NCI-H82 treated with DMSO at 0.1 percent for 48 hours (cell line): Measurements from ENCODE around the gene ZMYM2.

Source experiments
- DNase-seq: peaks from one replicate; lab custom pipeline; 2025; ENCODE audit not compliant: unreplicated experiment; lab: John Stamatoyannopoulos, UW

Gene ZMYM2

GRCh38 chr13:20044086-20044485 is 85.6 kb downstream of the ZMYM2 start:
- DNase-seq: no peak

GRCh38 chr13:20045950-20046548 is 87.5 kb downstream of the ZMYM2 start:
- DNase-seq: no peak

GRCh38 chr13:20049558-20050473 is 91.3 kb downstream of the ZMYM2 start:
- DNase-seq: no peak

GRCh38 chr13:20051366-20051765 is 92.8 kb downstream of the ZMYM2 start:
- no peak for DNase-seq

GRCh38 chr13:20053016-20053415 is 94.5 kb downstream of the ZMYM2 start:
- DNase-seq: no peak

- no peak for DNase-seq
These were observed 95.4 kb downstream of the ZMYM2 start for GRCh38 chr13:20053891-20054290.

- no peak for DNase-seq
These were observed 96.1 kb downstream of the ZMYM2 start for GRCh38 chr13:20054586-20054985.

GRCh38 chr13:20057214-20057613 is 98.7 kb downstream of the ZMYM2 start:
- DNase-seq: no peak

- no peak for DNase-seq
These were observed 99.4 kb downstream of the ZMYM2 start for GRCh38 chr13:20057963-20058362.

GRCh38 chr13:20058476-20058875 is 99.9 kb downstream of the ZMYM2 start:
- no peak for DNase-seq

GRCh38 chr13:20064128-20064527 is 105.6 kb downstream of the ZMYM2 start:
- DNase-seq: no peak

- no peak for DNase-seq
These were observed 107.0 kb downstream of the ZMYM2 start for GRCh38 chr13:20065516-20065915.

GRCh38 chr13:20069956-20070355 is 111.4 kb downstream of the ZMYM2 start:
- no peak for DNase-seq

GRCh38 chr13:20073775-20074174 is 115.2 kb downstream of the ZMYM2 start:
- DNase-seq: no peak

- no peak for DNase-seq
These were observed 116.4 kb downstream of the ZMYM2 start for GRCh38 chr13:20074966-20075365.

- no peak for DNase-seq
These were observed 118.6 kb downstream of the ZMYM2 start for GRCh38 chr13:20077086-20077485.

GRCh38 chr13:20080377-20081164 is 122.0 kb downstream of the ZMYM2 start:
- no peak for DNase-seq

GRCh38 chr13:20090349-20090748 is 131.8 kb downstream of the ZMYM2 start:
- DNase-seq: no peak

- no peak for DNase-seq
These were observed 135.4 kb downstream of the ZMYM2 start for GRCh38 chr13:20093951-20094350.

GRCh38 chr13:20099319-20099718 is 140.8 kb downstream of the ZMYM2 start:
- no peak for DNase-seq

GRCh38 chr13:20101467-20102316 is 143.2 kb downstream of the ZMYM2 start:
- no peak for DNase-seq
